GM21723 (cell line): ENCODE measurements around the gene MEIKIN.
"Not testable (repeated sequence)": the region's sequence is repeated elsewhere in the genome, so short reads cannot be mapped to it uniquely, and the experiment has no call there.

Source experiments
- ATAC-seq: cut with Tn5 transposase; IDR thresholded peaks from one replicate; pipeline ENCODE4 v1.9.1; 2021; ENCODE audit warnings: mild to moderate bottlenecking, moderate library complexity; ENCODE audit not compliant: unreplicated experiment

The MEIKIN gene

GRCh38 chr5:131814990-131815389, 130.5 kb downstream of the MEIKIN start:
- ATAC-seq = no peak

GRCh38 chr5:131812371-131813160, 132.9 kb downstream of the MEIKIN start:
- no peak for ATAC-seq

GRCh38 chr5:131810510-131811249, 134.8 kb downstream of the MEIKIN start:
- ATAC-seq = peak; percentile 83

GRCh38 chr5:131796793-131797693, 148.4 kb downstream of the MEIKIN start, which contains the start of gene FNIP1:
Gene FNIP1 (minus strand): TSS chr5:131797017. CDS start chr5:131796921, 96 bp downstream.
- peak; percentile 90 for ATAC-seq

- peak; percentile 20 for ATAC-seq
Measured at GRCh38 chr5:131795879-131796792, 149.3 kb downstream of the MEIKIN start.

- no peak for ATAC-seq
Measured at GRCh38 chr5:131795228-131795627, 150.2 kb downstream of the MEIKIN start.

- ATAC-seq = no peak
Measured at GRCh38 chr5:131794586-131794985, 150.9 kb downstream of the MEIKIN start.

- ATAC-seq = no peak
Measured at GRCh38 chr5:131792896-131793295, 152.6 kb downstream of the MEIKIN start.

GRCh38 chr5:131791866-131792265, 153.6 kb downstream of the MEIKIN start:
- no peak for ATAC-seq

GRCh38 chr5:131790550-131790949, 154.9 kb downstream of the MEIKIN start:
- ATAC-seq = no peak

- ATAC-seq = no peak
Measured at GRCh38 chr5:131789765-131790164, 155.7 kb downstream of the MEIKIN start.

- ATAC-seq = no peak
Measured at GRCh38 chr5:131787736-131788135, 157.7 kb downstream of the MEIKIN start.

- no peak for ATAC-seq
Measured at GRCh38 chr5:131786900-131787692, 158.4 kb downstream of the MEIKIN start.

GRCh38 chr5:131786036-131786435, 159.4 kb downstream of the MEIKIN start:
- no peak for ATAC-seq

- ATAC-seq = no peak
Measured at GRCh38 chr5:131783874-131784273, 161.6 kb downstream of the MEIKIN start.

GRCh38 chr5:131783357-131783756, 162.1 kb downstream of the MEIKIN start:
- no peak for ATAC-seq

- no peak for ATAC-seq
Measured at GRCh38 chr5:131782717-131783116, 162.7 kb downstream of the MEIKIN start.

GRCh38 chr5:131778141-131778540, 167.3 kb downstream of the MEIKIN start:
- not testable (repeated sequence) for ATAC-seq

GRCh38 chr5:131776450-131776849, 169.0 kb downstream of the MEIKIN start:
- ATAC-seq = no peak
